ENCODE data around the gene RBM47. TPM values are rescaled to one million over a fixed set of nuclear protein-coding genes. Genes with fewer than 3 reads are reported as not detected.
"Not testable (repeated sequence)": the region's sequence is repeated elsewhere in the genome, so short reads cannot be mapped to it uniquely, and the experiment has no call there.

Gene RBM47
- total RNA-seq, 1 donor from 2014 or later, result 4.7 TPM

GRCh38 chr4:40480291-40480690 lies 149.4 kb downstream of the RBM47 start:
- ATAC-seq (no peak), DNase-seq (ENCODE audit: missing footprints) (no peak)
- intact Hi-C loops (cut with DNase I), result no loop called here

GRCh38 chr4:40479378-40479777 lies 150.3 kb downstream of the RBM47 start:
- no peak for ATAC-seq
- no peak for DNase-seq (ENCODE audit: missing footprints)
- intact Hi-C loops (cut with DNase I), result no loop called here

- intact Hi-C loops (cut with DNase I), result no loop called here
- no peak for DNase-seq (ENCODE audit: missing footprints)
- no peak for ATAC-seq
Observed at GRCh38 chr4:40475609-40476008, 154.1 kb downstream of the RBM47 start.

GRCh38 chr4:40473578-40474388 lies 155.9 kb downstream of the RBM47 start:
- no peak for DNase-seq (ENCODE audit: missing footprints)
- ATAC-seq, result no peak
- intact Hi-C loops (cut with DNase I), result no loop called here

- no peak for DNase-seq (ENCODE audit: missing footprints)
- no peak for ATAC-seq
- intact Hi-C loops (cut with DNase I), result no loop called here
Observed at GRCh38 chr4:40471923-40472322, 157.7 kb downstream of the RBM47 start.

- DNase-seq (ENCODE audit: missing footprints) (no peak), ATAC-seq (no peak)
- intact Hi-C loops (cut with DNase I), result no loop called here
Observed at GRCh38 chr4:40466789-40467188, 162.9 kb downstream of the RBM47 start.

GRCh38 chr4:40462326-40462725 lies 167.3 kb downstream of the RBM47 start:
- intact Hi-C loops (cut with DNase I), result no loop called here
- DNase-seq (ENCODE audit: missing footprints) (no peak), ATAC-seq (no peak)

GRCh38 chr4:40461879-40462278 lies 167.8 kb downstream of the RBM47 start:
- ATAC-seq (no peak), DNase-seq (ENCODE audit: missing footprints) (no peak)
- intact Hi-C loops (cut with DNase I), result no loop called here

- DNase-seq (ENCODE audit: missing footprints), result no peak
- no peak for ATAC-seq
- intact Hi-C loops (cut with DNase I), result no loop called here
Observed at GRCh38 chr4:40461062-40461461, 168.6 kb downstream of the RBM47 start.

- no peak for ATAC-seq
Observed at GRCh38 chr4:40458683-40459082, 171.0 kb downstream of the RBM47 start.

GRCh38 chr4:40458109-40458508 lies 171.6 kb downstream of the RBM47 start:
- ATAC-seq (no peak), DNase-seq (ENCODE audit: missing footprints) (no peak)
- intact Hi-C loops (cut with DNase I), result no loop called here

More at GRCh38 chr4:40458683-40459082, 171.0 kb downstream of the RBM47 start:
- intact Hi-C loops (cut with DNase I), result no loop called here
- no peak for DNase-seq (ENCODE audit: missing footprints)

- DNase-seq (ENCODE audit: missing footprints), result no peak
- intact Hi-C loops (cut with DNase I), result no loop called here
- no peak for ATAC-seq
Observed at GRCh38 chr4:40455340-40455902, 174.2 kb downstream of the RBM47 start.

- no peak for ATAC-seq
- DNase-seq (ENCODE audit: missing footprints), result no peak
- intact Hi-C loops (cut with DNase I), result no loop called here
Observed at GRCh38 chr4:40454816-40455215, 174.8 kb downstream of the RBM47 start.

GRCh38 chr4:40453912-40454311 lies 175.8 kb downstream of the RBM47 start:
- no peak for DNase-seq (ENCODE audit: missing footprints)
- intact Hi-C loops (cut with DNase I), result no loop called here
- ATAC-seq, result no peak

GRCh38 chr4:40448875-40449274 lies 180.8 kb downstream of the RBM47 start:
- intact Hi-C loops (cut with DNase I), result no loop called here
- ATAC-seq (no peak), DNase-seq (ENCODE audit: missing footprints) (no peak)

GRCh38 chr4:40446839-40447238 lies 182.8 kb downstream of the RBM47 start:
- intact Hi-C loops (cut with DNase I), result no loop called here
- DNase-seq (ENCODE audit: missing footprints) (no peak), ATAC-seq (no peak)

GRCh38 chr4:40446261-40446750 lies 183.4 kb downstream of the RBM47 start:
- ATAC-seq; intact Hi-C loops (cut with DNase I); DNase-seq (ENCODE audit: missing footprints): not testable (repeated sequence)

- DNase-seq (ENCODE audit: missing footprints), result no peak
- ATAC-seq, result no peak
- intact Hi-C loops (cut with DNase I), result no loop called here
Observed at GRCh38 chr4:40445671-40446070, 184.0 kb downstream of the RBM47 start.

- intact Hi-C loops (cut with DNase I), result no loop called here
- ATAC-seq (no peak), DNase-seq (ENCODE audit: missing footprints) (no peak)
Observed at GRCh38 chr4:40441430-40441829, 188.2 kb downstream of the RBM47 start.

GRCh38 chr4:40439519-40439918 lies 190.1 kb downstream of the RBM47 start:
- DNase-seq (ENCODE audit: missing footprints) (no peak), ATAC-seq (no peak)
- intact Hi-C loops (cut with DNase I), result no loop called here
